Renal cortex interstitium (tissue), 11 donors: ENCODE results near the gene PTPRN2. TPM values are rescaled to one million over a fixed set of nuclear protein-coding genes. Genes with fewer than 3 reads are reported as not detected.

ENCODE experiments used
- DNase-seq, 11 donors: peaks; one replicate each; pipeline ENCODE4 v3.0.0-alpha.2; 2013; ENCODE audit warnings: low read depth in 9 of 11, low spot score in 4 of 11; ENCODE audit errors: extremely low read depth in 1 of 11
- polyA plus RNA-seq, 3 donors: library from polyadenylated mRNA; unstranded; fragments of 120-200 nt; gene quantifications; one replicate each; pipeline ENCODE4 v1.2.1, GENCODE V29; 2013; ENCODE audit not compliant: insufficient read length in 3 of 3

The PTPRN2 gene
- polyA plus RNA-seq, 3 donors, result 6.0 to 7.7 (median 7.2) TPM

DNA sequence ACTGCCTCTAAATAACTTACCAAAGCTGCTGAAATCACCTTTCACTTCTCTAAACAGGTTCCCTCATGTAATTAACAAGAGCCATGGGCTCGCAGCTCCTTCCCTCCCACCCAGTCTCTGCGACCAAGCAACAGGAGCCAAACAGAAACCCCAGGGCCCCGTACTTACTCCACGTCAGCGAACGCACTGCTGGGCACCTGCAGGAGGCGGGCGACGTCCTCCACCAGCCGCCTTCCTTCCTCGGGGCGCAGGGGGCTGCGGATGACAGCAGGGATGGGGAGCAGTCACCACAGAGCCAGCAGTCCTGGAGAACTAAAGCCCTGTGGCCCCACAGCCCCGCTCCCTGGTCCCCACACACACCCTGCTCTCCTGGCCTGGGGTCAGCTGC, 477.0 kb downstream of the PTPRN2 start:
- DNase-seq, result no peak

DNA sequence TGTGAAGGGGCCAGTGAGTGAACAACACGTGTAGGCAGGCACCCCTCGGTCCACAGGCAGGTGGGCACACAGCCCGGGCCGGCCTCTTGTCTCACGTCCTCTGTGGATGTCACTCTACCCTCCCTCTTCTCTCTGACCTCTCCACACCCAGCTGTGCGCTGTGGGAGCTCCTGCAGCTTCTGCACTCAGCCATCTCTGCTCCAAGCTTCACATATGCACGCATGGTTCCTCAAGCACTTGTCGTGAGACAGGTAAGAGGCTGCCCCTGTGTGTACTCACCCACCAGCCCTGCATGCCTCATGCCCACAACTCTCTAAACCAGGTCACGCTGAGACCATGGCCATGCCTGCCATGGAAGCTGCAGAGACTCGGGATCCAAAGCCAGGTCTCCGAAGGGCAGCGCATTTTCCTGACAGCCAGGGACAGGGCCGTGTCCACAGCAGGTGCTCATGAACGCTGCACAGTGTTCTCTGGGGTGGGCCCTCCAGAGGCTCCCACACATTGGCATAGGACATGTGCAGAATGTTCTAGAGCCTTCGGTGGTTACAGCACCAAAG, 477.5 kb downstream of the PTPRN2 start:
- DNase-seq, result no peak

DNA sequence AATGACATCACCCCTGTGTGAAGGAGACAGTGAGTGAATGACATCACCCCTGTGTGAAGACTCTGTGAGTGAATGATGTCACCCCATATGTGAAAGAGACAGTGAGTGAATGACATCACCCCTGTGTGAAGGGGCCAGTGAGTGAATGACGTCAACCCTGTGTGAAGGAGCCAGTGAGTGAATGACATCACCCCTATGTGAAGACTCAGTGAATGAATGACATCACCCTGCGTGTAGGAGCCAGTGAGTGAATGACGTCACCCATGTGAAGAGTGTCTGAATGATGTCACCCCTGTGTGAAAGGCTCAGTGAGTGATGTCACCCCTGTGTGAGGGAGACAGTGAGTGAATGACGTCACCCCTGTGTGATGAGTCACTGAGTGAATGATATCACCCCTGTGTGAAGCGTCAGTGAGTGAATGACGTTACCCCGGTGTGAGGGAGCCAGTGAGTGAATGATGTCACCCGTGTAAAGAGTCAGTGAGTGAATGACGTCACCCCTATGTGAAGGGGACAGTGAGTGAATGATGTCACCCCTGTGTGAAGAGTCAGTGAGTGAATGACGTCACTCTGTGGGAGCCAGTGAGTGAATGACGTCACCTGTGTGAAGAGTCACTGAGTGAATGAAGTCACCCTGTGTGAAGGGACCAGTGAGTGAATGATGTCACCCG, 478.1 kb downstream of the PTPRN2 start:
- DNase-seq, result no peak

DNA sequence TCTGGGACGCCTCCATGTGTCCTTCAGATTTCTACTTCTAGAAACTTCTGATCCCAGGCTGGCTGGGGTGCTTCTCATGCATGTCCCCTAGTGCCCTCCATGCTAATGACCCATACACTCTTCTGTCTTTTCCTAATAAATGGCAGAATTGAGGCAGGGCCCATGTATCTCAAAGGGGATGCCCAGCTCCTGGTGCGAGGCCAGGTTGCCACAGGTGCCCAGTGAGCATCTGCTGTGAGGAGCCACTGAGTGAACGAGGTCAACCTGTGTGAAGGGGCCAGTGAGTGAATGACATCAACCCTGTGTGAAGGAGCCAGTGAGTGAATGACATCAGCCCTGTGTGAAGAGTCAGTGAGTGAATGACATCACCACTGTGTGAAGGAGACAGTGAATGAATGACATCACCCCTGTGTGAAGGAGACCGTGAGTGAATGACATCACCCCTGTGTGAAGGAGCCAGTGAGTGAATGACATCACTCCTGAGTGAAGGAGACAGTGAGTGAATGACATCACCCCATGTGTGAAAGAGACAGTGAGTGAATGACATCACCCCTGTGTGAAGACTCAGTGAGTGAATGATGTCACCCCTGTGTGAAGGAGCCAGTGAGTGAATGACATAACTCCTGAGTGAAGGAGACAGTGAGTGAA, 478.9 kb downstream of the PTPRN2 start:
- no peak for DNase-seq

DNA sequence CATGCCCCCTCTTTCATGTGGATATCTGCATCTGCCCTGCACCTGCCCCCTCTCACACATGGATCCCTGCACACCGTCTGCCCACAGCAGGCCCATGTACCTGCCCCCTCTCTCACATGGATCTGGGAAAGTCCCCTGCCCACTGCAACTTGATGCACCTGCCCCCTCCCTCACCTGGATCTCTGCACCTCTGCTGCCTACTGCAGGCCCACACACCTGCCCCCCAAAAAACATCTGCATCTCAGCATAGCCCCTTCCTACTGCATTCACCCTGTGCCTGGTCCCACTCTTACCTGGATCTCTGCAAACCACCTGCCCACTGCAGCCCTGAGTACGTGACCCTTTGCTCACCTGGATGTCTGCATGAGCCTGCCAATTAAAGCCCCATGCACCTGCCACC, 479.8 kb downstream of the PTPRN2 start:
- no peak for DNase-seq

DNA sequence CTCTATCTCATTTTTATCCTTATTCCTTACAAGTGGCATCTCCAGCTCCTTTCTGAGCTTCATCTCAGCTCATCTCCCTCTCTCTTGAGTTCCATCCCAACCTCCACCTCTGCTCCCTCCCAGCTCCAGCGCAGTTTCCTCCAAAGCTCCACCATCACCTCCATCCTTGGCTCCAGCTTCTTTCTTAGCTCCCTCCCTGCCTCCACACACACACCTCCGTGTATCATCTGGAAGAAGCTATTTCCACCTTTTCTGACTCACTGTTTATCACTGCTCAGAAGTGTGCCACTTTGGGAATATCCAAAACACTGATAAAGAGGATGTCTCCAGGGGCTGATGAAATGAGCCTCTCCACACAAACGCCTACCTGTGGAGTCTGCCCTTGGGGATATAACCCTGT, 481.4 kb downstream of the PTPRN2 start:
- DNase-seq, result no peak

DNA sequence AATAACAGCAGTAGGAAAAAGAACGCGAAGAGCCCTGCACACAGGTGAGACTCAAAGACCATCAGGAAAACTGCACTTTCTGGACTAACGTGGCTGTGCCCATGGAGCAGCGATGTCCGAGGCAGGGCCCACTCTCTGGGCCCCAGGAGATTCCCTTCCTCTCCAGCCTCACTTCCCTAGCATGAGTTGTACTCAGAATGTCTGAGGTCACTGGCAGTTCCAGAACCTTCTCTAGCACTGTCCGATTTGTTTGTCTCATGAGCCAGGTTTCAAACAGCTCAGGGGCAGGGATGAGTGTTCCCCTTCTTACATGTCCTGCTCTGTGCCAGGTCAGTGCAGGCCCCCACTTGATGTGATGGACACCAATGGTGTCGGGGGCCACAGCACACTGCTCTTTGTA, 484.2 kb downstream of the PTPRN2 start:
- DNase-seq, result no peak

DNA sequence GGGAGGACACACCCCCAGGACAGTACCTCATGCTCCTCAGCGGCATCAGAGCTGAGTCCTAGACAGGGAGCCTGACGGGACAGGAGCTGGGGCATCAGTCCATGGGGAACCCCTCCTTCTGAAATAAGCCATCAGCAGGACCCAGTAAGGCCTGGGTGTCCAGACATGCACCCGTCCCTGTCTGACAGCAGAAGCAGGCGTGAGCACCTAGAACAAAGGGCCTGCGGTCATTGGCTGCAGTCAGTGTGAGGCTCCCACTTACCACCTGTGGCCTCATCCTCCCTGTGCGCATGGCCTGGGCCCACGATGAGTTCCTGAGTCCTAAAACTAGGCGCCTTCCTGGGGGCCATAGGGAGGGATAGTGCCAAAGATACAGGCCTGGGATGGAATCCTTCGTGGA, 484.7 kb downstream of the PTPRN2 start:
- DNase-seq, result no peak

DNA sequence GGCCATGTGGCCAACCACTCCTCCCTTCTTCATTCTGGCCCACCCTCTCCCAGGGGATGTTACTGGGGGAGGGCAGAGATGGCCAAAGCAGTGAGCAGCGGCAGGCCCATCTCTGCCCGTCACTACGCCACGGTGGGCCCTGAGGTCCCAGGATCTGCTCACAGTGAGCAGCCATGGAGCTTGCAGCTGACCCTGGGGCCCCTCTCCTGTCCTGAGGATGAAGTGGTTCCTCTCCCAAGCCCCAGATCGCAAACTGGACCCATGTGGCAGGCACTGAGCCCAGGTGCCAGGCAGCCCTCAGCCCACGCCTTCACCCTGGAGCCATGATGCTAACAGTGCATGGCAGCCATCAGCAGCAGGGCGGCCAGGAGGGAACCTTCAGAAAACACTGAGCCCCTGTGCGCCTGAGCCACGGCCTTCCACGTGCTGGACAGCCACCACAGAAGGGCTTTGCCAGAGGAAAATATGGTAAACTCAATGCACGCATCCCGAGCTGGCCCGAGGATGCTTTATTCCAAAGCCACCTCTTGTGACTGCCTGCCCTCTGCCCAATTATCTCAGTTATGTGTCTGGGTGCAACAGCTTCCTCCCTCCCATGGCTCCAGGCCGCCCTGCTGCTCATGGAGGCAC, 485.7 kb downstream of the PTPRN2 start:
- DNase-seq, result no peak

DNA sequence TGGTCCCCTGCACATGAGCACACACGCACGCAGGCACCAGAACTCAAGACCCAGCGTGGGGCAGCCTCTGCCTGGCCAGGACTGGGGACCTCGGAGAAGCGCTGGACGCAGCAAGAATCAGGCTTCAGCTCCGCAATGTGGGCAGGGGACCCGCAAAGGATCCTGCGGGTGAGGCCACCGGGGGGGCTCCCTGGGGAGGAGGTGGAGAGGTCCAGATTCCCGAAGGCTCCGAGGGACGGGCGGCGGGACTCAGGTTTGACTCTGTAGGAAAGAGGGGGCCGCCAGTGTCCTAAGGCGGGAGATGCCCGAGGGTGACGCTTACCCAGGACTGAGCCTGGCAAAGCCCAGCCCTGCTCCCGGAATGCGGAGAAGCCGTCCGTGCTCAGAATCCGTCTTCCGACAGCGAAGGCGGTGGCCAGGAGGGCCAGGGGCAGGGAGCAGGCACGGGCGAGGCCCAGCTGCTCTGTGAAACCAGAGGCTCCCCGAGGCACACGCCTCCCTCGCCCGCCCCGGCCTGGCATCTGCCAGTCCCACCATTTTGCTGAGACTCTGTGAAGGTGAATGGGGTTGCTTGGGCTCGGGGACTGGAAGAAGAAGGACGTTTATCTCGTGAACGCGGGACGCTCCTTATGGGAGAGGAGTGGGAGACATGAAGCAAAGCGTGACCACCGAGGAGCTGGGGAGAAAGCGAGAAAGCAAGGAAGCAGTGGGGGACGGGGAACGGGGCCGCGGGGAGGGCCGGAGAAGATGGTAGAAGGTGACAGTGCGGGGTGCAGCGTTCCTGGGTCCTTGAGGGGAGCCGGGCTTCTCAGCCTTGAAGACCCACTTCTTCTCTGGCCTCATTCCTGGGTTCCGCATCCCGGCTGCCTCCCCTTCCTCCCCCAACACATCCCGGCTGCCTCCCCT, 489.2 kb downstream of the PTPRN2 start:
- DNase-seq, result no peak

DNA sequence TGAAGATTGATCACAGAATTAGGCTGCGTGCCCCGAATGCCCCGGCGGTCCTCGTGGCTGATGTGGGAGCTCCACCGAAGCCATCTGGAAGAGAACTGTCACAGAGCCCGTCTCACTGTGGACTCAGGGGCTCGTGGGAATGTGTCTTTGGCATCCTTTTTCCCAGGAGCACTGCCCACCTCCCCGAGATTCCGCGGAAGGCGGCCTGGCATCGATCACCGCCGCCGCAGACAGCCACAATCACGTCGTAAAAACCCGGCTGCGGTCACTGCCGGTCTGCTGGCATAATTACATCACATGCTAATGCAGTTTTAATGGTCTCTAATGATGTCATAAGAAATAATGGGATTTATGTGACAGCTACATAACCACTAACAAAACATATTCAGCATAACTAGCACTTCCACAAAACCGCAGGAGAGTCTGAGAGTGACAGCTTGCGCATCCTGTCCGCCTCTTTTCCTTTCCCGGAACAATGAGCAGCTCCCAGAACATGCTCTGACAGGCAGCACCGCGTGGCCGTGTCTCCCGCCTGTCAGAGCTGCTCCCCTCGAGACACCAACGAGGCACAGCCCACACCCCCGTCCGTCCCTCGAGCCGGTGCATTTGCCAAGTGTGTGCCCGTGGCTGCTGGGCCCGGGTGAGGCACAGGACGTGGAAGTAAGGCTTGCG, 490.0 kb downstream of the PTPRN2 start:
- DNase-seq, result no peak

DNA sequence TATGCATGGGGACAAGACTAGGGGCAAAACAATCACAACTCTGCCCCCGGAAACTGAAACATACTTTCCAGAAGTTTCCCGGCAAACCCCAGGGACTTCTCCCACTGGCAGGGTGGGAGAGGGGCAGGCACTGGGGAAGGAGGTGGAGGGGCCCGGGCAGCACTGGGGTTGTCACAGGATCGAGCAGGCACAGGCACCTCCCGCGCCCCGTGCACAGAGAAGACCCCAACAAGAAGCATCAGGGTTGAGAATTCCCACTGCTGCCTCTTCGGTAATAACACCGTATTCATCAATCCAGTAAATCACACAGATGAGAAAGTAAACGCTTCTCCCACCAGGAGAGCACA, 490.5 kb downstream of the PTPRN2 start:
- no peak for DNase-seq

DNA sequence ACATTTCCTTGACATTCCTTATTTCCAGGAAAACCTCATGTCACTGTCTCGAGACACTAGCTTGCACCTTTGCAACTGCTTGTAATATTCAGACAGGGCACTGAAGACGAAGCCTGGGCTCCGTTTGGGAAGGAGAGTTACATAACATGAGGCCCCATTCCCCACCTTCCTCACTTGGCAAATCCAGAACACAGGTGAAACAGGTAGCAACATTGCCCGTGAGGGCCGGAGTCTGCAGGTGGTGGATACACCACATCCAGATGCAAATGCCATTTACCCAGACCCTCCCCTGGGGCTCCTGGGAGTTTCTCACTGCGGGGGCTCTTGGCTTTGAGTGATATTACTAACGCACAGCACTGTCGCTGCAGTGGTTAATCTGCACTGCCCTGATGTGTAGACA, 491.0 kb downstream of the PTPRN2 start:
- DNase-seq, result no peak

DNA sequence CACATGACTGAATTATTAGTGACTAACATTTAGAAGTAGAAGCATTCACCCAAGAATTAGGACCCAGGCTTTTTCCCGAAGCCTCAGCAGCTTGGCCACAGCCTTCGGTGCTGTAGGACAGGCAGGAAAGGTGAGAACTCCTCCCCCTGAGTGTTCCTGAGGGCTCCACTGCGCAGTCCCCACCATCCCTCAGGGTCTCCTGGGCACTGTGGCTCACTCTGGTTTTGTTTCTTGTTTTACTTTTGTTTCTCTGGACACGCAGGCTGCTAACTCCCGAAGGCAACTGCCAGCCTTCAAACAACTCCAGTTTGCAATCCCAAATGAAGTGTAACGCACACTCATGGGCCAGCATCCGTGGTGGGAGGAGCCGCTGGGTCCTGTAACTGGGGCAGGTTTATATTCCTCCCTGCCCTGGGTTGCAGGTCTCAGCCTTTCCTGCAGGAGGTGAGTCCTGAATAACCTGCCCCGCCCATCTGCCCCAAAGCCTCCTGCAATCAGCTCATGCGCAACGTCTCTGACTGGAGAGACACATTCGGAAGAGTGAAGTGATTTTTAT, 492.9 kb downstream of the PTPRN2 start:
- DNase-seq, result no peak

DNA sequence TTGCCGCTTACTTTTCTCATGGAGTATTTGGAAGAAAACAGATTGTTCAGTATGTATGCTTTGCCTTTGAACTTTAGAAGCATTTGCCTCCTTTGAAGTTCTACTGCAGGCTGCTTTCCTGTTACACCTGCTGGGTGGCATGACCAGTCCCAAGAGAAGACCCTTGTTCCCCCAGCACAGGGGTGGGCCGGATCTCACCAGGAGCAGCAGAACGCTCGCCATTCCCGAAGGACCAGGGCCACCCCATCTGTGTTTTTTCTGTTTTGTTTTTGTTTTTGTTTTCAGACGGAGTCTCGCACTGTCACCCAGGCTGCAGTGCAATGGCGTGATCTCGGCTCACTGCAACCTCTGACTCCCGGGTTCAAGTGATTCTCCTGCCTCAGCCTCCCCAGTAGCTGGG, 493.6 kb downstream of the PTPRN2 start:
- DNase-seq, result no peak

DNA sequence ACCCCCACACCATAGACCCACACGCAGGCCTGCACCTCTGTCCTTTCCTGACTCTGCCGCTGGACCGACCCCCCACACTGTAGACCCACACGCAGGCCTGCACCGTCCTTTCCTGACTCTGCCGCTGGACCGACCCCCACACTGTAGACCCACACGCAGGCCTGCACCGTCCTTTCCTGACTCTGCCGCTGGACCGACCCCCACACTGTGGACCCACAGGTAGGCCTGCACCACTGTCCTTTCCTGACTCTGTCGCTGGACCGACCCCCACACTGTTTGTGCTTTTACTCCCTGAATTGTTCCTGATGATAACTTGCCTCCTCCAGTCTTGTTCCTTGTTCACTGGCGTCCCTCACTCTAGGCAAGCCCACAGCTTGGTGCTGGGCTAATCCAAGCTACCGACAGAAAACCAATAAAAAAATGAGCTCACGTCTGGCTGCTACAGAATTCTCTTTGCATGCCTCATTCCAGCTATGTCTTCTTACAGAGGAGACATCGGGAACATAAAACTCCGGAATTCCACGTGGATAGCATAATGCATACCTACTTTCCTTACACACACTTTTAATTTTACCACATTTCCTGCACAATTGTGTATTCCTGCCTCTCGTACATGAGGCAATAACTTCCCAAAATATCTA, 494.3 kb downstream of the PTPRN2 start:
- no peak for DNase-seq

DNA sequence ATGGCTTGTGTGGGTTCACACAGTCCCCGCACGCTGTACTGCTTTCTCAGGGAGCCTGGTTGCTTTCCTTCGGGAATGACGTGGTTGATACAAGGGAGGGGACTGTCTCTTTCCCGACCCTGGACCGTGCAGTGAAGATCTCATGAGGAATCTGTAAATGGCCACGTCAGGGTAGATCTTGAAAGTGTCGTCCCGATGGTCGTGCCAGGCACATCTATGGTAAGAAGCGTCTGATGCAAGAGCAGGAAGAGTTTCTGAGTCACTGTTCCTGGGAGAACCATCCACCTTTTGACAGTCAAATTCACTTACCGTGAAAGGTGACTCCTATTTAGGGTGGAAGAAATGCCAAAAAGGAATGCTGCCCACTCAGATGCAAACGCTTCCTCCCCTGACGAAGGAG, 500.4 kb downstream of the PTPRN2 start:
- no peak for DNase-seq
